B cell (primary cell): ENCODE results near the gene AP1S3. TPM values are rescaled to one million over a fixed set of nuclear protein-coding genes. Genes with fewer than 3 reads are reported as not detected.

Experiments
- ATAC-seq: fragments of 200-7000 bp; cut with Tn5 transposase; one replicate; pipeline ENCODE4 v1.10.0; 2021; ENCODE audit warnings: low read depth, mild to moderate bottlenecking, moderate number of reproducible peaks, moderate library complexity
- CTCF ChIA-PET: fragments of 350-600 bp; sonication (Branson Sonifier 250); formaldehyde crosslinking; loops from one replicate; lab custom pipeline; 2021; ENCODE audit warnings: antibody characterized with exemption, inconsistent platforms; lab: Charles Lee
- POLR2A ChIA-PET: fragments of 350-600 bp; sonication (Branson Sonifier 250); formaldehyde crosslinking; loops from one replicate; lab custom pipeline; 2021; ENCODE audit warnings: antibody characterized with exemption; lab: Charles Lee
- DNase-seq: peaks from one replicate; pipeline ENCODE4 v3.0.0; 2013
- H2AFZ ChIP-seq: 2 replicates; pipeline ENCODE4 v1.6.1; 2012; ENCODE audit warnings: mild to moderate bottlenecking, low read depth, low read length; ENCODE audit not compliant: insufficient read depth, poor library complexity, severe bottlenecking
- H3K27ac ChIP-seq, 2 donors: 1 replicate in 1 of 2; 2 replicates in 1 of 2; pipeline ENCODE4 v1.5.1; 2012 to 2013; ENCODE audit warnings: low read length in 2 of 2, mild to moderate bottlenecking in 2 of 2, moderate library complexity in 1 of 2
- H3K27me3 ChIP-seq, 4 experiments: fragments of 200-600 bp in 1 of 4; sonication (generic) in 1 of 4; replicated peaks in 1 of 4; 1 replicate in 2 of 4; 2 replicates in 2 of 4; pipeline versions ENCODE4 v1.6.1 to v1.7.0; 2013 to 2016; ENCODE audit warnings: low read length in 3 of 4, mild to moderate bottlenecking in 2 of 4, mixed read lengths in 1 of 4, moderate library complexity in 1 of 4; ENCODE audit not compliant: insufficient read depth in 4 of 4, control insufficient read depth in 3 of 4; ENCODE audit errors: control extremely low read depth in 1 of 4
- H3K36me3 ChIP-seq, 2 experiments: replicated peaks in 1 of 2; 1 replicate in 1 of 2; 2 replicates in 1 of 2; pipeline versions ENCODE4 v1.6.1 to v1.7.1; 2013; ENCODE audit warnings: low read length in 1 of 2; ENCODE audit not compliant: insufficient read depth in 2 of 2, control insufficient read depth in 1 of 2; ENCODE audit errors: control extremely low read depth in 1 of 2, extremely low read depth in 1 of 2
- H3K4me1 ChIP-seq, 2 donors: fragments of 200-600 bp in 1 of 2; sonication (generic) in 1 of 2; 1 replicate in 1 of 2; 2 replicates in 1 of 2; pipeline versions ENCODE4 v1.5.1 to v1.6.1; 2013 to 2017; ENCODE audit warnings: low read length in 2 of 2; ENCODE audit not compliant: control insufficient read depth in 2 of 2, insufficient read depth in 2 of 2
- H3K4me2 ChIP-seq: replicated peaks from 2 replicates; pipeline ENCODE3; 2012; ENCODE audit warnings: mild to moderate bottlenecking, low read depth, low read length; ENCODE audit not compliant: poor library complexity, severe bottlenecking
- H3K4me3 ChIP-seq, 5 experiments: fragments of 200-600 bp in 1 of 5; sonication (generic) in 1 of 5; 1 replicate in 3 of 5; 2 replicates in 2 of 5; pipeline versions ENCODE4 v1.5.1 to v1.7.0; 2011 to 2016; ENCODE audit warnings: low read length in 4 of 5, mild to moderate bottlenecking in 4 of 5, low read depth in 2 of 5, control low read depth in 1 of 5, moderate library complexity in 1 of 5; ENCODE audit not compliant: insufficient read depth in 1 of 5; ENCODE audit errors: control extremely low read depth in 1 of 5, extremely low read depth in 1 of 5
- H3K79me2 ChIP-seq: fragments of 200-600 bp; sonication (generic); one replicate; pipeline ENCODE4 v1.6.0; 2016; ENCODE audit warnings: low read length; ENCODE audit not compliant: control insufficient read depth, insufficient read depth
- H3K9ac ChIP-seq: fragments of 200-600 bp; sonication (generic); 2 replicates; pipeline ENCODE4 v1.6.1; 2017; ENCODE audit warnings: mild to moderate bottlenecking, low read length, moderate library complexity
- H3K9me3 ChIP-seq, 3 donors: one replicate each; pipeline versions ENCODE4 v1.6.1 to v1.7.1; 2013; ENCODE audit warnings: low read length in 2 of 3; ENCODE audit not compliant: control insufficient read depth in 2 of 3, insufficient read depth in 1 of 3; ENCODE audit errors: control extremely low read depth in 1 of 3
- H4K20me1 ChIP-seq: 2 replicates; pipeline ENCODE4 v1.6.0; 2012; ENCODE audit warnings: mild to moderate bottlenecking, low read length; ENCODE audit not compliant: insufficient read depth, control insufficient read depth, poor library complexity, severe bottlenecking
- H3K27ac Mint-ChIP-seq: one replicate; pipeline ENCODE4 v1.8.0; 2021; ENCODE audit warnings: mixed read lengths
- H3K27me3 Mint-ChIP-seq: one replicate; pipeline ENCODE4 v1.8.0; 2021; ENCODE audit warnings: mixed read lengths
- H3K4me1 Mint-ChIP-seq: one replicate; pipeline ENCODE4 v1.8.0; 2021; ENCODE audit warnings: mixed read lengths
- H3K4me3 Mint-ChIP-seq: one replicate; pipeline ENCODE4 v1.8.0; 2021; ENCODE audit warnings: mixed read lengths
- H3K9me3 Mint-ChIP-seq: one replicate; pipeline ENCODE4 v1.8.0; 2022; ENCODE audit warnings: mixed read lengths; ENCODE audit not compliant: insufficient read depth
- CTCF ChIP-seq: fragments of 200-600 bp; IDR thresholded peaks from one replicate; pipeline ENCODE4 v1.8.0; 2022; ENCODE audit warnings: antibody characterized with exemption, mild to moderate bottlenecking
- EZH2 ChIP-seq: IDR thresholded peaks from 2 replicates; pipeline ENCODE4 v1.6.1; 2012; ENCODE audit warnings: borderline replicate concordance, low read depth, mild to moderate bottlenecking, moderate library complexity, low read length; ENCODE audit not compliant: insufficient read depth, poor library complexity, severe bottlenecking
- WGBS: methylation state at CpG from one replicate; pipeline ENCODE4 v1.1.5; 2013; ENCODE audit warnings: missing lambda C conversion rate; ENCODE audit not compliant: insufficient coverage; 5-methylcytosine and 5-hydroxymethylcytosine counted together
- intact Hi-C: fragments of 100-400 bp; cut with micrococcal nuclease; formaldehyde crosslinking; loops from one replicate; pipeline ENCODE4 v1.10.0; 2022
- polyA minus RNA-seq: library from RNA; depleted of rRNA, polyadenylated mRNA; stranded (reverse); fragments of >200 nt; gene quantifications from 2 replicates; pipeline ENCODE4 v1.2.3, GENCODE V29; 2012
- polyA plus RNA-seq: library from polyadenylated mRNA; depleted of rRNA; stranded (reverse); fragments of >200 nt; gene quantifications from 2 replicates; pipeline ENCODE4 v1.2.3, GENCODE V29; 2012
- total RNA-seq, 2 donors: library from RNA; stranded (reverse); fragments of 120-200 nt in 1 of 2; gene quantifications; 1 replicate in 1 of 2; 2 replicates in 1 of 2; pipeline versions ENCODE4 v1.2.3 to v1.2.4, GENCODE V29; 2013 to 2022

The AP1S3 gene
- 41.4 and 50.7 TPM in 2 replicates for total RNA-seq
- 16.0 TPM for total RNA-seq (2013)
- 4.8 and 7.2 TPM in 2 replicates for polyA plus RNA-seq
- 7.1 and 15.6 TPM in 2 replicates for polyA minus RNA-seq

- WGBS, result under 1% methylated on average over 73 of the region's 82 CpGs
- Mint-ChIP-seq H3K27ac (peak within 1 kb of the TSS; percentile 95), H3K27me3 (no peaks in the 10 kb centered on the region), H3K9me3 (no peaks in the 10 kb centered on the region), H3K4me3 (peak within 1 kb of the TSS; percentile 97), H3K4me1 (peaks cover 53% of the 10 kb centered on the region)
- Histone ChIP-seq H3K4me1 (peaks cover 28 to 45% of the 10 kb centered on the region in 2 donors), H4K20me1 (no peaks in the 10 kb centered on the region), H3K27me3 (no peaks in the 10 kb centered on the region), H3K9ac (peak within 1 kb of the TSS; percentile 79), H3K27ac (peak within 1 kb of the TSS; percentile 93), H3K36me3 (peaks cover 1 to 3% of the 10 kb centered on the region in 2 experiments), H3K4me3 (peak within 1 kb of the TSS; percentile 70 to 83 (median 73)), H2AFZ (peak within 1 kb of the TSS; percentile 78), H3K79me2 (peaks cover 19% of the 10 kb centered on the region), H3K9me3 (no peaks in the 10 kb centered on the region), H3K4me2 (peak within 1 kb of the TSS; percentile 88)
- ATAC-seq, result peak; percentile 68
- DNase-seq, result peak; percentile 94
- no peak for TF ChIP-seq CTCF
- TF ChIP-seq EZH2, result no peak
- CTCF ChIA-PET, result interaction anchor here (0.6 to 1.8 kb wide), 6 partner anchors 14 to 132 kb away, joined by 3 to 4 read pairs (median 4); no protein-coding TSS in a partner anchor
- intact Hi-C loops, result loop anchor here (1.0 to 10.0 kb wide), 7 partner anchors 15 to 1117 kb away; partner anchors contain the start of genes CUL3 and MRPL44
- POLR2A ChIA-PET, result interaction anchor here (0.6 to 1.6 kb wide), 7 partner anchors 21 to 108 kb away, joined by 3 to 8 read pairs (median 3); partner anchors contain the start of gene WDFY1
Observed at GRCh38 chr2:223837287-223838061, at the start of gene AP1S3. Gene AP1S3, minus strand, starts transcription at chr2:223837582. Its CDS starts 132 bp downstream, at chr2:223837450.

DNA sequence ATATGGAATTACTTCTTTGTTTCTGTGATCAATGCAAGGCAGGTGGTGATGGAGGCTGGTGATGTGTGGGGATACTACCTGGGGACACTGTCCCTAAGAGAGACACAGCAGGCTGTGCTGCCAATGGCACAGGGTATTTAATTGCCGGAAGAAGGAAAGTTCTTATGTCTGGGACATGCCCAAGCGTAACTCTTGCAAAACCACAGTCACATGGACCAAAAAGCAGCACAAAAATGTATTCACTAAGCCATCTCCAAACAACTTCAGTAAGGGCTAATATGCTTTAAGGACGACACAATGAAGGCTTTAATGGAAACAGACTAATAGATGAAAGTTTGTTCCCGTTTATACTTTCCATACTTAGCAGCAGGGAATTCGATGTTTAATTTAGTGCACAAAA, 49.7 kb upstream of the AP1S3 start:
- Histone ChIP-seq H2AFZ (no peak overlapping the region), H3K36me3 (peaks cover 6 to 36% of the 10 kb centered on the region in 2 experiments), H3K79me2 (peaks cover 3% of the 10 kb centered on the region), H3K27ac (no peak overlapping the region), H3K9ac (no peak overlapping the region), H3K27me3 (no peaks in the 10 kb centered on the region), H3K9me3 (no peaks in the 10 kb centered on the region), H3K4me3 (no peak overlapping the region), H3K4me2 (no peak overlapping the region), H3K4me1 (peaks cover 11 to 16% of the 10 kb centered on the region in 2 donors), H4K20me1 (no peaks in the 10 kb centered on the region)
- ChIA-PET POLR2A (no interaction called here), CTCF (no interaction called here)
- no peak for TF ChIP-seq CTCF
- TF ChIP-seq EZH2, result no peak
- Mint-ChIP-seq H3K27ac (peak overlapping the region; percentile 73), H3K4me3 (no peak overlapping the region), H3K4me1 (peaks cover 32% of the 10 kb centered on the region), H3K9me3 (no peaks in the 10 kb centered on the region), H3K27me3 (no peaks in the 10 kb centered on the region)
- intact Hi-C loops, result no loop called here
- WGBS, result no CpG with 5 or more reads among the region's 5 CpGs
- DNase-seq (no peak), ATAC-seq (no peak)
